CMK (cell line): ENCODE data around the gene PMVK.

ENCODE experiments used
- DNase-seq: peaks from one replicate; pipeline ENCODE4 v3.0.0-alpha.2; 2010; ENCODE audit warnings: low read depth

PMVK gene

DNA sequence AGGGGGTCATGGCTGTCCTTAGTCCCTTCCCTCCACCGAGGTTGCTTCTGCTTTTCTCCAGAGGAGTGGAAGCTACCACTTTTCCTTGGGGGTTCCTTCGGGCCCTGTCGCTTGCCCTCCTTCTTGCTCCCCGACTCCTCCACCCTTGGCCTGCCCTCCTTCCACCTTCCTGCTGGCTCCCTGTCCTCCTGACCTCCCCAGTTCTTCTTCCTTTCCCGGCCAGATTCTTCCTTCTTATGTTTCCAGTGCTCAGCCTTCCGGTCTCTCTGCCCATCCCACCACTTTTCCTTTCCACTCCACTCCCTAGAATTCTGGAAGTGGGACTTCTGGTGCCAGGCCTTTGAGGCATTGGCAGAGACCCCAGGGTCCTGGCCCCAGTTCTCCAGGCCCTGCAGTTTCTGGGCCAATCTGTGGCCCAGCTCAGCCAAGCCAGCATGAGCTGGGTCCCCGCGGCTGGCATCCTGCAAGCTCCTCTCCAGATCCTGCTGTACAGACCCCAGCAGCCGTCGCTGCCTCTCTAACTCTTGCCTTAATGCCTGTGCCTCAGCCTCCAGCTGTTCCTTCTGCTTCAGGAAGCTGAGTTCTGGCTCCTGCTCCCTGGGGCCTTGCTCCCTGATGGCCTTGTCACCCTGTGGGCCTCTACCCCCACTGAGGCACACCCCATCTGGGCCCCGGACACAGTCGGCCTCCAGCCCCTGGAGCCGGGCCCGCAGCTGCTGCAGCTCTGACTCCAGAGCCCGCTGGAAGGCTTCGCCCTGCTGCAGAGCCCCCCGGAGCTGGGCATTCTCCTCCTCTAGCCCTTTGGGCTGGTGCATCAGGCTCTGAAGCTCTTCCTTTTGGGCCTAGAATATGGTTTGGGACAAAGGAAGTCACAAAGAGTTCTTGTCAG, 9.7 kb upstream of the PMVK start:
- no peak for DNase-seq

DNA sequence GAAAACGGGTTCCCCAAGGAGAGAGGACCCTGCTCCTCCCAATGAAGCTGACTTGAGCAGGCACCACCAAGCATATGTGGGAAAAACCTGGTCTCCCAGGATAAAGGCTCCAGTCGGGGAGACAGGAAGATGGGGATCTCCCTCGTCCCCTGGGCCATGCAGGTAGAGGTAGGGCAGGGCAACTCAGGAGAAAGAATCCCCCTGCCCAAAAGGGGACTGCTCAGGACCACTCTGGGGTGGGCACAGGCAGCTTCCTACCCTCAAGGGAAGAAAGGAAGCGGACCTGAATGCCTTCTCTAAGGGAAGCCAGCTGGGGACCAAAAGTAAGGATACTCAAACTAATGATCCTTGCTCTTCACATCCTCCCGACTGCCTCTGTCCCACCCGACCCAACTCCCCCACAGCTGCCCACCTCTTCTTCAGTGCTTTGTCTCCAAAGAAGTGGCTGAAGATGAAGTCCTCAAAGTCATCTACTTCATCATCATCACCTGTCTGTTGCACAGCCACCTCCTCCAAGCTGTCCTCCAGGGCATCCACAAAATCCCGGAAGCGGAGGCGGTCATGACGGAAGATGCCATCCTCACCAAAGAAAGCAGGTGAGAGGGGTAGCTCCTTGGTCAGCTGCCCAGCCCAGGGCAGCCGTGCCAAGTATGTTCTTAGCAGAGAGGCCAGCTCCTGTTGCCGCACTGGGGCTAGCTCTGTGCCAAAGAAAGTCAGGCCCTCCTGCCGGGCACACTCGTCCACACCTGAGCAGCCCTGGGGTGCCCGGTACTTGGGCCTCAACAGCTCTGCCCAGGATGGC, 8.8 kb upstream of the PMVK start:
- DNase-seq, result no peak

DNA sequence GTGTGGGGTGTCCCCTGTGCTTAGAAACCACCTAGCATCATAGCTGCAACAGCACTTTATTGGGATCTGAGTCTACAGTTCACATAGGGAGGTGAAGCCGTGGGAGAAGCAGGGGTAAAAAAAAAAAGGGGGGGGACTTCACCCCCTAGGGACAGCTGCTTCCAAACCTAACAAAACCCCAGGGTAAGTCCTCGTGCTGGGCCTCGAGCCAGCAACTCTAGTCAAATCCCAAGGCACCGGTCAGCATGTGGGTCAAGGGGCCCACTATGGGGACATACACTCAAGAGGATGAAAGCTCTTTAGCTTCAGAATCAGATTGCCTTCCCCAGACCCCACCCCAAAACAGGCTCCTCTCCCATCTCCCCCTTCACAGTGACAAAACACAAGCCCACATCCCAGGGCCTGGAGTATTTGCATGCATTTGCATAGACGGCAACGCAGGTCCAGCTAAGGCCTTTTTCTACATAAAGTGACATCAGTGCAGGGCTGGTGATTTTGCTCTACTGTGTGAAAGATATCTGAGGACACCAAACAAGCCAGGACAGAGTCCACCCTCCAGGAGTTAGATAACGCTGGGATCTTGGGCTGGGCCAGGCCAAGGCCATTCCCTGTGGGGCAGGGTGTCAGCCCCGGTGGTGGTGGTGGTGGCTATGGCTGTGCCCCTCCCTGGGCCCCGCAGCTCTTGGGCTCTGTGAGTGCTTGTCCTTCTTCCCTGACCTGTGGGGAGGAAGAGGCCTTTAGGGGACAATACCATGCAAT, 8.1 kb upstream of the PMVK start:
- DNase-seq, result no peak

DNA sequence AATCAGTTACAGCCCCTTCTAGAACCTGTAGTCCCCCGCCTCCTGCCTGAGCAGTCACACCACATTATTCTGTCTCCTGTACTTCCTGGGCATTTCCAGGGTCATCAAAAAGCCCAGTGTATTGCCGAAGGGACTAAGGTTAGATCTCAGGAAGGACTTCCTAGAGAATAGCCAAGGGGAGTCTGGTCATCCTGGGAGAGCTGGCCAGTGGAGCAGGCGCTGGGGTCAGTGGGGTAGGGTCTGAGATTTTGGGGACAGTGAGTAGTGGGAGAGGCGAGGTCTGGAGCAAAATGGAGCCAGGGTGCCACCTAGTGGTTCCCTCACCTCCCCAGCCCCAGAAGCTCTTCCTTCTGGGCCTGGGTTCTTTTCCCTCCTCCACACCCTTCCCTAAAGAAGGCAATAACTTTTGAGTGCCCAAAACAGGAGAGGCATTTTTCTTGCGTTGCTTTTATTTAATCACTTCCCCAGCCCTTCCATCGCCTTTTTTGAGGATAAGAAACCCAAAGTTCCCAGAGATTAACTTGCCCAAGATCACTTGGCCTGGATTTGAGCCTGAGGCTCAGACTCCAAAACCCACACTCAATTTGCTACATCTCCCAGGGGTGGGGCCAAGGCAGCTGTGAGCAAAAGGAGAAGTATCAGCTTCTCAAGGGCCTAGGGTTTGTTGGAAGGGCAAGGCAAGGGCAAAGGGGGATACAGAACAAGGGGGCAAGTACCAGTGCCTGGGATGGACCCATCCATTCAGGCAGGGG, 7.3 kb upstream of the PMVK start:
- DNase-seq, result no peak

DNA sequence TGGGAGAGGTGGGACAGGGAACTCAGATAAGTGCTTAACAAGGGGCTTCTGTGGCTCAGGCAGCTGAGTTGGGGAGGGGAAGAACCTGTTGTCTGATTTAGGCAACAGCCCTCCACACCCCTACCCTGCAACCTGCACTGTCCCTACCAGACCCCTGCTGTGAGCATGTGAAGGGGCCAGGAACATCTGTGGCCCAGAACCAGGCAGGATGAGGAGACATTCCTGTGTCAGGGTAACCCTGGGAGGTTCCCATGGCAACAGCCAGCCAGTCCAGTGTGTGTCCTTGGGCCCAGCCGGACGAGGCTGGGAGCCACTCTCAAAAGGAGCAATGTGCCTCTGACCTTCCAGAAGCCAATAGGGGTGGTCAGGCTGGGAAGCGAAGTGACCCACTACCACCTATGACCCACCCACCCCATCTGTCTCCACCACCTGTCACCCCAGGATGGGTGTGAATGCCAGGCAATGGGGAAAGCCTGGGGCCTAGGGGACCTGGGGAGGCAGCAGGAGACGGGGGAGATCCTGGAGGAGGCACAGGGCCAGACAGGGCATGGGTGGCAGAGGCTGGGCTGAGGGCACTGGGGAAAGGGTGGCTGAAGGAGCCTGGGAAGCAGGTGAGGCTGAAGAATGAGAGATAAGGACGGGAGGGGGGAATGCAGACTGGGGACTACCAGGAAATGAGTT, 5.0 kb upstream of the PMVK start:
- DNase-seq, result no peak

DNA sequence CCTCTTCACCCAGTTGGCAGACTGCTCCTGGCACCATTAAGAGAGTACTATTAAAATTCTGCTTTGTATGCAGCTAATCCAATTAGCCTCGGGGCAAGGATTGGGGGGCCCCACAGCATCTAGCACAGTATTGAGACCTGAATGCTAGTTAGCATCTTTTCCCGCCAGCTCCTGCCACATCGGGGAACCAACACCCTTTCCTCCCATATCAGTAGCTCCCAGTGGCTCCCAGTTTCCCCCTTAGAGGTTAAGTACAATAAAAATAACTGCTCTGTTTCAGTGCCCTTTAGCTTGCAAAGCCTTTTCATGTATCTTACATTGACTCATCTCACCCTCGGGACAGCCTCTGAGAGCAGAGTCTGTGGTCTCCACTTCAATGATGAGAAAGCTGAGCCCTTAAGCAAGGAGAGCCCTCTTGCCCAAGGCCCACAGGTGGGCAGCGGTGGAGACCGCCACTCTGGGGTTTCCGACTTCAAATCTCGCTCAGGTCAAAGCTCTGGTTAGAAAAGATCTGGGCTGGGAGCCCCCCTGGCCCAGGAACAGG, 4.2 kb upstream of the PMVK start:
- no peak for DNase-seq

DNA sequence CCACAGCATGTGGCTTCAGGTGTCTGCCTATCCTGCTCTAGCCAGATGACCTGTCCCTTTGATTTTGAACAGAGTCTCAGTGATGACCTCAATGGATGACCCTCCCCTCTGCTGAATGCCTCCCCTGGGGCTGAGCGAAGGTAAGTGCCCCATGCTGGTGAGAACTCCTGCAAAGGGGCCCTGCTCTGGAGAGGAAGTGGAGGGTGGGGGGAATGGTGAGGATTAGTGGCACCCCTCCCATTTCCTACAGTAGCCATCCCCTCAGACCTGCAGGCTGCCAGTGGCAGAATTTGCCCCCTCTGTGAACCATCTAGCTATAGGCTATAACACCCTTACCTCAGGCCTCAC, 3.7 kb upstream of the PMVK start:
- no peak for DNase-seq

DNA sequence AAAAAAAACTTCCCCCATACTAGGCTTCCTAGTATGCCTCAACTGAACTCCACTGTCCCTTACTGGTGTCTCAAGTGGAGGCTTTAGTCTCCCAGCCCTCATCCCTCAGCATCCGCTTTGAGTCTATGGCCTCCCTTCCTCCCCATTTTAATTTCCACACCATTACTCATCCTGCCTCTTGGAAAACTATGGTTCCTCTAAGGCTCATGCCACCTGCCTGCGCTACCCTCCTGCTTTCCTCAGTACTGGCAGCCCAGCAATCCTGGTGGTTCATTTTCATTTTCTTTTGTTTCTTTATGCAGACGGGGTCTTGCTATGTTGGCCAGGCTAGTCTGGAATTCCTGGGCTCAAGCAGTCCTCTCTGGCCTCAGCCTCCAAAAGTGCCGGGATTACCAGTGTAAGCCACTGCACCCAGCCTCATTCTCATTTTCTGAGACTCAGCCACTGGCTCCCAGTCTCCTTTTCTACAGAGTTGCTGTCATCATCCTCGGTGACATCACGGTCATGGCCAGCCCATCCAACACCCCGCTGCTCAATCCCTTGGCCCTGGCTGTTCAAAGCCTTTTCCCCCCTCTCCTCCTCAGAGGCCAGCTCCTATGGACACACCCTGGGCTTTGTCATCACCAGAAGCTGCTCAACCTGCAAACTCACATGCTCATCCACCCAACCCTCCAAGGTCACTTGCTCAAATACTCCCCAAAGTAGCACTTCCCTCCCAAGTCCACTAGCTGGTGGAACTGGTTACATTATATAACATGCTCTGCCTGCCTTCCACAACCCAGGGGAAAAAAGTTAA, 2.3 kb upstream of the PMVK start:
- no peak for DNase-seq

DNA sequence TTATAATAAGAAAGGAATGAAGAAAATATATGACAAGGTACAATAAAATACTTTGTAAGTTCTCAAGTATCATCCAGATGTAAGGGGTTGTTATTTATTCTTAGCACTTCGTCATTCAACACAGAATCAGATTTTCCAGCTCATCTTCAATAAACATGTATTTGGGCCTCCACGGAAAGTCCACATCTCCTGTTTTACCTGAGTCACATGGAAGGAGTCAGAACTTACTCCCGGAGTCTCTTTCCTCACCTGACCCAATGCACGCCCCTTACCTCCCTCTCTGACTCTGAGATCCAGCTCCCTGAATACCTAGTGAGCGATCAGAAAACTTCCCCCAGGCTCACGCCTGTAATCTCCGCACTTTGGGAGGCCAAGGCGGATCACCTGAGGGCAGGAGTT, 1.5 kb upstream of the PMVK start:
- no peak for DNase-seq

DNA sequence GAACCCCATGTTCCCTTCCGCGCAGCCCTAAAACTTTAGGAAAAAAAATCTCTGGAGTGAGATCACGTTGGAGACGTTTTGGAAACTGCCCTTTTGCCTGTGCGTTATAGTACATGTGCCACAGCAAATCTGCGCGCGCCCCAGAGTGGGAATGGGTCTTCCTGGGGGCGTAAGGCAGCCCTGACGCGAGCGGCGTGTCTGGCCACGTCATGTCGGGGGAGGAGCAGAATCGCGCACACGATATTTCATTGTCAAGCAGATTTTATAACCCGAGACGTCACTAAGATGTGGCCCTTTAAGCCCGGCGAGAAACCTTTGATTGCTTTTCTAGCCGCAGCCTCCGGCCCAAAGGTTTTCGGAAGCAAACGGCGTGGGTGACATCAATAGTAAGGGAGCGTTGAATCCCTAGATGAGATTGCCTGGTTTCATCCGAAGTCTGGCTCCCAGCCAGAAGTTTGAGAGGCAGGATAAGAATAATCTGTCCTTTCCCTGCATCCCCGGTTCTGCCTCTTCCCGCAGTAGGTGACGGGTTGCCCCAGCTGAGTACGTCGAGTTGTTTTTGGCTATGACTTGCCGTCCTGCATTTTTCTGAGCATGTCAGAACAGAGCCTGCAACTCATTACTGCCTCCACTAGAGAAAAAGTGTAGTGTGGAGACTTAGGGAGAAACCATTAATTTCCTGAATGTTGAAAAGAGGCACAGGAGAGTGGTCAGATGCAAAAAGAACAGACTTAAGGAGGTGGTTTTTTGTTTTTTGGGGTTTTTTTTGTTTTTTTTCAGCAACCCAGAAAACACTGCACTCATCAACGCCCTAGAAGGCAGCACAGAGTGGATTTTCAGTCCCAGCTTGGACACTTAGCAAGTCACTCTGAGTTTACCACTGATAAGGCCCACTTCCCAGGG, 817 bp upstream of the PMVK start:
- peak; percentile 92 for DNase-seq

DNA sequence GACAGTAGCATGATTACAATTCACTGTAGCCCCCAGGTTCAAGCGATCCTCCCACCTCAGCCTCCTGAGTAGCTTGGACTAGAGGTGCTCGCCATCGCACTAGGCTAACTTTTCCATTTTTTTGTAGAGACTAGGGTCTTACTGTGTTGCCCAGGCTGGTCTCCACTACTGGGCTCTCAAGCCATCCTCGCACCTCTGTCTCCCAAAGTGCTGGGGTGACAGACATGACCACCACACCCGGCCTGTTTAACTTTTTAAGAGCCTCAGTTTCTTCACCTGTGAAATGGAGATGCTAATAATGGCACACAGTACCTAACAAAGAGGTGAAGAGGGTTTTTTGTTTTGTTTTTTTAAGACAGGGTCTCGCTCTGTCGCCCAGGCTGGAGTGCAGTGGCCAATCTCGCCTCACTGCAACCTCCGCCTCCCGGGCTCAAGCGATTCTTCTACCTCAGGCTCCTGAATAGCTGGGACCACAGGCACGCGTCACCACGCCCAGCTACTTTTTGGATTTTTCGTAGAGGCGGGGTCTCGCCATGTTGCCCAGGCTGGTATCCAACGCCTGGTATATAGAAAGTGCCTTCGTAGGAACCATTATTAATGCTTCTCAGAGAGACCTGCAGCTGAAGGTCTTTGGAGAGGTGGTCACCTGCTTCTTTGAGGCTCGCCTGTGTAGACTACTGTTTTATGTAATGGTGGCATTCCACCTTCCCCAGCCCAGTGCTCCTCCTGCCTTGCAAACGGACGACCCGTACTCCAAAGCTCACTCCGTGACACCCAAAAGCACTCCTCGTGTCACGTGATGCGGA, 567 bp downstream of the PMVK start:
- DNase-seq, result no peak

DNA sequence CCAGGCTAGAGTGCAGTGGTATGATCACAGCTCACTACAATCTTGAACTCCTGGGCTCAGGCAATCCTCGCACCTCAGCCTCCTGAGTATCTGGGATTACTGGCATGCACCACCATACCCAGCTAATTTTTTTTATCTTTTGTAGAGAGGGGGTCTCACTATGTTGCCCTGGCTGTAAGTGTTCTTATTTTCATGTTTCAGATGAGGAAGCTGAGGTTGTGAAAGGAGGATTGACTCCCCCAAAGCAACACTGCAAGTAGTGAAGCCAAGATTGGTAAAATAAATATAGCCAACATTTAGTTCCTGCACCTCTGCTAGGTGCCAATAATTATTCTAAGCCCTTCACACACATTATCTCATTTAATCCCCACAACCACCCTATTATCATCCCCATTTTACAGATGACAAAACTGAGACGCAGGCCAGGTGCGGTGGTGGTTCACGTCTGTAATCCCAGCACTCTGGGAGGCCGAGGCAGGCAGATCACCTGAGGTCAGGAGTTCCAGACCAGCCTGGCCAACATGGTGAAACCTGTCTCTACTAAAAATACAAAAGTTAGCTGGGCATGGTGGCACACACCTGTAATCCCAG, 2.1 kb downstream of the PMVK start:
- DNase-seq, result no peak

DNA sequence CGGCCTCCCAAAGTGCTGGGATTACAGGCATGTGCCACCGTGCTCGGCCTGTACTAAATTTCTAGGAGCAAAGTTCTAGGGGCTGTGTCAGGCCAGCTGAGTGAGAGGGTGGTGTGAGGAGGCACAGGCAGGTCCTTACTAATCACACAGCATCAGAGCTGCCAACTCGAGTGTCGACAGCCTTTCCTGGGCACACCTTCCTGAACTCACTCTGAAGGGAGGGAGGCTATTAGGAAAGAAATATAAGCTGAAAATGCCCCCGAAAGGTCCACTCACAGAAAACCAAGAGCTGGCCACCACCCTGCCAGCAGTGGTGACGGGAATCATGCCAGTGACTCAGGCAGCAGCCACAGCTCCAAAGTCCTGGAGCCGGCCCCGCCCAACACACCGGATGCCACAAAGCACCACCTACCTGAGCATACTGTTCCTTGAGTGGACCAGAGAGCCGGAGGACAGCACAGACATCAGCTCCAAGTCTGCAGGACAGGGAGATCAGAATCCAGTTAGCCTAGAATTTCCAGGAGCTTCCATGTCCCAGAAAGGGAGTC, 4.5 kb downstream of the PMVK start:
- no peak for DNase-seq

DNA sequence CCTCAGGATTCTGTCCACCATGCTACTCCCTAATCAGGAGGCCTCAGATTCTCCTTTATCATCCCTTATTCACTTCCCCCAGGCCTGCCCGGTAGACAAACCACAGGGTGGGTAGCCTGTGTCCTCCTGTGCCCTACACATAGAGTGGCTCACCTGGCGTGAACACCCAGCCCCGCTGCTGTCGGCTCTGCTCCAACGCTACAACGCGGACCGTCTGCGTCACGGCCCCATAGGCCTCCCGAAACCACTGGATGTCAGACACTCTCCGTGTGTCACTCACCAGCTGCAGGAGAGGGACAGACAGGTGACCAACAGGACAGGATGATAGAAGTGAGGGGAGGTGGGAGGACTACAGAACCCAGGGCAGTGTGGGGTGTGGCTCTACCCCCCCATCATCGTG, 10.3 kb downstream of the PMVK start:
- DNase-seq, result no peak

DNA sequence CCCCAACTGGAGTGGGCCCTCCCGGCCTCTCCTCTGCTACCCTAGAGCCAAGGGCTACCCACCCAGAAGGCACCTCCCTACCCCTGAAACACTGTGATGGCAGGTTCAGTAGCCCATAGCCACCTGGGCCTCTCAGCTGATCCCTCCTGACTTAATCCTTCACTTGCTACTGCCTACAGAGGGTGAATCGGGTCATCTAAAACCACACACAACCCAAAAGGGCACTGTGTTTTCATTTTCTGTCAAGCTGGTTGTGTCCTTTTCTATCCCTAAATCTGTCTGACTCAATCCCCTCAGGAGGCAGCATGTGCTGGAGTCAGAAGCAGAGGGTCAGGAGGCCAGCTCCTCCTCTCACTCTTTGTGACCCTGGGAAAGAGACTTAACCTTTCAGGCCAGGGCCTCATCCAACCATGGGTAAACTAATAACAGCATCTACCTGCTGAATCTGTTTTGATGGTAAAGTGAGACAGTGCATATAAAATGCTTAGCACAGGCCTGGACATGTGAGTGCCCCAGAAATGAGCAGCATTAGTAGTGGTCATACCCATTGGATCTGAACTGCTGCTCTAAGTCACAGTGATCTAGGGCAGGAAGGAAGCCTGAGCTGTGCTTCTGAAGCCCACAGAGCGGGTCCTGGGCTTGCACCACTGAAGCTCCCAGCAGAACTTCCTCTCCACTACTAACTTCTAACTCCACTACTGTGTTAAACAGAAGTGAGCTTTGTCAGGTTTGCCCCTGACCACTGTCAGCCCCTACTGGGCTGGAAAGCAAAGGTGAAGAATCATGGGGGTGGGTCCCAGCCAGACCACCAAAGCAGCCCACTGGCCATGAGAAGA, 11.0 kb downstream of the PMVK start:
- DNase-seq, result no peak

DNA sequence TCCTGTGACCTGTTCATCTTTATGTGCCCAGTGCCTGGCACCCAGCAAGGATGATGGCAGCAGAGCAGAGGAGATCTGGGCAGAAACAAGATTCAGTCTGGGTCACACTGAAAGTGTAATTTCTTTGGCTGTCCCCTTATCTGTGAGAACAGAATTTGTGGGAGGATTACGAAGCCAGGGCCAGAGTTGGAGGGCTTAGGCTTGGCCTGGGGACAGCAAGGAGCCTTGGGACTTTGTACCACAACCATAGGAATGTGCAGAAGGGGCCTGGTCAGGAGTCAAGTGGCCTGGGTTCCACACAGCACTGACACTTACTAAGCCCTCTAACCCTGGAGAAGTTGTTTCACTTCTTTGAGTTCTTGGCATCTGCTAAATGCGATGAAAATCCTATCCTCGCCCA, 12.8 kb downstream of the PMVK start:
- DNase-seq, result no peak

DNA sequence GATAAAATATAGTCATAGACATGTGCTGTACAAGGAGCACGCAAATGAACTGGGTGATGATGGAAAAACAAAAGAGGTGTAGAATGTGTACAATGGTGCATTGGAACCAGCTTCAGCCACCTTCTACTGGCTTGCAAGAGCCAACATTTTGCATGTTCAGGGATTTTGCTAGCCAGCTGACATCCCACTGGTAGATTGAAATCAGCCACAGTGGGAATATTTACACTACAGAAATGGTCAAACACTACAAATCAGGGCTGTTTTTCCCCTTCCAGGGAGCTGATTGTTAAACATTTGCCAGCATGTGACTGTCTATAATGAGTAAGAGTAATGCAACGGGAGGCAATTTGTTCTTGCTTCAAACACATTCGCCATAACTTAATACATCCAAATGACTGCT, 23.2 kb downstream of the PMVK start:
- DNase-seq, result no peak
